ENCODE measurements around the gene AGMO.

Gene AGMO

DNA sequence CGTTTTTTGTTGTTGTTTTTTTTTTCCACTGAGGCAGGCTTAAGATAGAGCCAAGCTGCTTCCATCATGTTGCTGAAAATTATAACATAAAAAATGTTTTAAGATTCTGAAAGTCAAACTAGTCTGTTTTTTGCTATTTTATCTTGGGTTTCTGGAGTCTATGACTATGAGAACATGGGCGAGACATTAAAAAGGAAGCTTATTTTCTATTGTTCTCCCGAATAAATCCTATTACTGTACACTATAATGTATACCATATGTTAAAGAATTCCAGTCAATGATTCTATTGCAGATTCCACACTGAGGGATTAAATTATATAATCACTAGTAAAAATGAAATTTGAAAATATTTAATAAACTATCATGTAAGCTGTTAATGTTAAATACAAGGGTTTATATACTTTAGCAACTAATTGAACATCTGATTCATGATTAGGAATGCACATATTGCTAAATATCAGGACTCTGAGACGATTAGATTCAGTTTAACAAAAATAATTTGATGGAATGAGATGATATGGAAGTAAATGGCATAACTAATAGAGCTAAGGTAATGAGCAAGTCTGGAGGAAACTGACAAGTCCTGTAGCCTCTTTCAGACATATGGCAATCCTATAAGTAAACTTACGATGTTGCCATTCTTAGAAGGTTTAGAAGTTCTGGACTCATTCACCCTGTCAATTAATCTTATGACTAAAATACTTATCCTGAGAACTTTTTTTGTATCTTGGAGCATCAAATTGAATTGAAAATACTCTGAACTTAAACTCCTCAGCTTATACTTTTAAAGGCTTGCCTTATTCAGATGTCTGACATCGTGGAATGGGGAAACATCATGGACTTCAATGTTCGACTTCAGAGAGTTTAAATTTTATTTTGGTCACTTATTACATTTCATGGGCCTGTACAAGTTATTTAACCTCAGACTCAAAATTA, 364.5 kb downstream of the AGMO start:
- H3K27me3 ChIP-seq, result no peaks in the 10 kb centered on the region
- H3K36me3 ChIP-seq, result no peaks in the 10 kb centered on the region
- TF ChIP-seq, protein P1, sequence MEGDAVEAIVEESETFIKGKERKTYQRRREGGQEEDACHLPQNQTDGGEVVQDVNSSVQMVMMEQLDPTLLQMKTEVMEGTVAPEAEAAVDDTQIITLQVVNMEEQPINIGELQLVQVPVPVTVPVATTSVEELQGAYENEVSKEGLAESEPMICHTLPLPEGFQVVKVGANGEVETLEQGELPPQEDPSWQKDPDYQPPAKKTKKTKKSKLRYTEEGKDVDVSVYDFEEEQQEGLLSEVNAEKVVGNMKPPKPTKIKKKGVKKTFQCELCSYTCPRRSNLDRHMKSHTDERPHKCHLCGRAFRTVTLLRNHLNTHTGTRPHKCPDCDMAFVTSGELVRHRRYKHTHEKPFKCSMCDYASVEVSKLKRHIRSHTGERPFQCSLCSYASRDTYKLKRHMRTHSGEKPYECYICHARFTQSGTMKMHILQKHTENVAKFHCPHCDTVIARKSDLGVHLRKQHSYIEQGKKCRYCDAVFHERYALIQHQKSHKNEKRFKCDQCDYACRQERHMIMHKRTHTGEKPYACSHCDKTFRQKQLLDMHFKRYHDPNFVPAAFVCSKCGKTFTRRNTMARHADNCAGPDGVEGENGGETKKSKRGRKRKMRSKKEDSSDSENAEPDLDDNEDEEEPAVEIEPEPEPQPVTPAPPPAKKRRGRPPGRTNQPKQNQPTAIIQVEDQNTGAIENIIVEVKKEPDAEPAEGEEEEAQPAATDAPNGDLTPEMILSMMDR (IDR thresholded peaks at IDR 0.05), result no peak
- no peaks in the 10 kb centered on the region for H3K4me1 ChIP-seq (ENCODE audit: control insufficient read depth in 1 of 2, insufficient read depth in 1 of 2, low read depth in 1 of 2, low read length in 1 of 2)
- no peaks in the 10 kb centered on the region for H3K9me3 ChIP-seq
- no peak overlapping the region for H3K4me3 ChIP-seq (ENCODE audit: low read depth in 1 of 2, low read length in 1 of 2)
- no peak overlapping the region for H3K27ac ChIP-seq

DNA sequence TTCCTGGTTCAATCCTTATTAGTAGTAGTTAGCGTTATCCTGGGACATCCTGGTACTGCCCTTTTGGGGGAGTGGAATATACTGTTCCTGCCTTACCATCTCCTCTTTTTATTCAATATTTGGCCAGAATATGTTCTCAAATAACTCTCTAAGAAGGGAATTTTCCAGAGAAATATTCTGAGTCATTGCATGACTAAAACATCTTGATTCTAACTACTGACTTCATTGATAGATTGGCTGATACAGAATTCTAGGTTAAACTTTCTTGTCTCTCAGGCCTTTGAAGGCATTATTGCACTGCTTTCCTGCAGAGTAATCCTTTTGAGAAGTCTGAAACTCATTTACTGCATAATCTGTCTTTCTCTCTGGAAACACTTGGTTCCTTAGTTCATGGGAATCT, 383.8 kb downstream of the AGMO start:
- no peaks in the 10 kb centered on the region for H3K9me3 ChIP-seq
- no peak overlapping the region for H3K27ac ChIP-seq
- no peak overlapping the region for H3K4me3 ChIP-seq (ENCODE audit: low read depth in 1 of 2, low read length in 1 of 2)
- TF ChIP-seq, protein P1 (IDR thresholded peaks at IDR 0.05), result no peak
- no peaks in the 10 kb centered on the region for H3K27me3 ChIP-seq
- no peaks in the 10 kb centered on the region for H3K36me3 ChIP-seq
- H3K4me1 ChIP-seq (ENCODE audit: control insufficient read depth in 1 of 2, insufficient read depth in 1 of 2, low read depth in 1 of 2, low read length in 1 of 2), result no peaks in the 10 kb centered on the region

DNA sequence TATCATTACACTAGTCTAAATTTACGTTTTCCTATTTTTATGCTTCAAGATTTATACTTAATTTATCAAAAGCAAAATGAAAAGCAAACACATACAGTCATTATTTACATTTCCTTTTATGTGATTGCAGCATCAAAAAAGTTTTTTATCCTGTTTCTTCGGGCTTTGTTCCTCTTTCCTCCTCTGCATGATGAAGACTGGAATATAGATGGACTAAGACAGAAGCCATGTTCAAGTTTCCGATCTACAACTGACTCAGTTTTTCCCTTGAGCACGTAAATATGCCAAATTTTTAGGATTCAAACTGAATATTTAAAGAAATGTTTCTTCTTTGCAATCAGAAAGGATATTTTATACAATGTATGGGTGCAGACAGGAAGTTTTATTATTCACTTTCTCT, 385.7 kb downstream of the AGMO start:
- Histone ChIP-seq H3K4me3 (ENCODE audit: low read depth in 1 of 2, low read length in 1 of 2) (no peak overlapping the region), H3K27me3 (no peaks in the 10 kb centered on the region), H3K36me3 (no peaks in the 10 kb centered on the region), H3K9me3 (no peaks in the 10 kb centered on the region), H3K4me1 (ENCODE audit: control insufficient read depth in 1 of 2, insufficient read depth in 1 of 2, low read depth in 1 of 2, low read length in 1 of 2) (no peaks in the 10 kb centered on the region), H3K27ac (no peak overlapping the region)
- TF ChIP-seq, protein P1 (IDR thresholded peaks at IDR 0.05), result no peak

DNA sequence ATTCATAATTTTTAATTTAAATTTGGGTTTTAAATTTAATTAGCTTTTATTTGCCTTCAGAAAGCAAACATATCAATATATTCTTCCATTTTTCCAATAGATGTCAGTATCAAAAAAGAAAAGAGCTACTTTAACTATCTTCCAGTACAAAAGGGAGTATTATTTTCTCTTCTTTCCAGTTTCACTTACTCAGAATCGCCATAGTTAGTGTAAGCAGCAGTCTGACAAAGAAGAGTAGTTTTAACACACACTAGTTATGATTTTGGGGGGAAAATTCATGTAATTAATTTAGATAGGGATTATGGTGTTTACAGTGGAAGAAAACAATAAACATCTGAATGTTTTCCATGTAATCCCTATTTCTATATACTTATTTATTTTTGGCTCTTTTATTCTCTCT, 386.7 kb downstream of the AGMO start:
- Histone ChIP-seq H3K27me3 (no peaks in the 10 kb centered on the region), H3K27ac (no peak overlapping the region), H3K9me3 (no peaks in the 10 kb centered on the region), H3K4me3 (ENCODE audit: low read depth in 1 of 2, low read length in 1 of 2) (no peak overlapping the region), H3K4me1 (ENCODE audit: control insufficient read depth in 1 of 2, insufficient read depth in 1 of 2, low read depth in 1 of 2, low read length in 1 of 2) (no peaks in the 10 kb centered on the region), H3K36me3 (no peaks in the 10 kb centered on the region)
- TF ChIP-seq, protein P1 (IDR thresholded peaks at IDR 0.05), result no peak

DNA sequence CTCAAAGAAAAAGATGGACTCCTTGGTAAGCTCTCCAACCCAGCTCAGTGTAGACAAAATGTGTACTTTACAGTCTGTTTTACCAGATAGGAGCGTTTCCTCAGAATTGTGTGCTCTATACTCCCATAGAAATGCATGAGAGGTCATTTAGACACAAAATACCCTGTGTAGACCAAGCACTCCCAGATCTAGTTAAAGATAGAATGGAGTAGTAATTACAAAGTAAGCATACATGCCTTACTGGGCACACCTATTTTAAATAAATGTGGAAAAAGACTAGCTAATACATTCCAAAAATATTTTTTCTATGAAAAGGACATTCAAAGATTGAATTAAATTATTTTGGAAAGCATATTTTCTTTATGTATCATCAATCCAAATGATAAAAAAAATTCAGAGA, 387.3 kb downstream of the AGMO start:
- Histone ChIP-seq H3K4me1 (ENCODE audit: control insufficient read depth in 1 of 2, insufficient read depth in 1 of 2, low read depth in 1 of 2, low read length in 1 of 2) (no peaks in the 10 kb centered on the region), H3K27me3 (no peaks in the 10 kb centered on the region), H3K4me3 (ENCODE audit: low read depth in 1 of 2, low read length in 1 of 2) (no peak overlapping the region), H3K36me3 (no peaks in the 10 kb centered on the region), H3K27ac (no peak overlapping the region), H3K9me3 (no peaks in the 10 kb centered on the region)
- TF ChIP-seq, protein P1 (IDR thresholded peaks at IDR 0.05), result no peak

Measured in neutrophil (primary cell).